Stomach (tissue), 9 donors: ENCODE measurements around the gene RAB3B. TPM values are rescaled to one million over a fixed set of nuclear protein-coding genes. Genes with fewer than 3 reads are reported as not detected.

Experiments
- DNase-seq, 2 donors: peaks; one replicate each; pipeline versions ENCODE4 v3.0.0 to v3.0.0-alpha.2; 2013 to 2019
- H3K27ac ChIP-seq, 5 donors: fragments of 200-600 bp in 4 of 5; sonication (generic) in 4 of 5; one replicate each; pipeline ENCODE4 v1.5.1; 2013 to 2019; ENCODE audit warnings: mild to moderate bottlenecking in 1 of 5, moderate library complexity in 1 of 5
- H3K27me3 ChIP-seq, 3 donors: fragments of 200-600 bp; sonication (generic); one replicate each; pipeline ENCODE4 v1.5.1; 2017 to 2019; ENCODE audit warnings: mixed run types in 1 of 3
- H3K36me3 ChIP-seq, 4 donors: fragments of 200-600 bp; sonication (generic); 1 replicate in 3 of 4; 2 replicates in 1 of 4; pipeline ENCODE4 v1.5.1; 2016 to 2019
- H3K4me1 ChIP-seq, 4 donors: fragments of 200-600 bp; sonication (generic); one replicate each; pipeline ENCODE4 v1.5.1; 2016 to 2019
- H3K4me3 ChIP-seq, 4 donors: fragments of 200-600 bp; sonication (generic) in 3 of 4; one replicate each; pipeline ENCODE4 v1.5.1; 2016 to 2019; ENCODE audit warnings: mild to moderate bottlenecking in 1 of 4
- H3K9me3 ChIP-seq, 4 donors: fragments of 200-600 bp; sonication (generic); one replicate each; pipeline ENCODE4 v1.5.1; 2016 to 2019
- EP300 ChIP-seq: sonication (generic); formaldehyde crosslinking; IDR thresholded peaks from one replicate; pipeline ENCODE4 v1.6.1; 2017; ENCODE audit warnings: antibody characterized with exemption
- POLR2A ChIP-seq, 4 donors: fragments of 450-650 bp; IDR thresholded peaks; one replicate each; pipeline ENCODE4 v1.6.1; 2016; ENCODE audit warnings: antibody characterized with exemption in 4 of 4, control low read depth in 2 of 4, mild to moderate bottlenecking in 1 of 4, moderate library complexity in 1 of 4
- POLR2AphosphoS5 ChIP-seq, 3 donors: sonication (generic); formaldehyde crosslinking; IDR thresholded peaks; one replicate each; pipeline ENCODE4 v1.6.1; 2016; ENCODE audit warnings: antibody characterized with exemption in 3 of 3
- WGBS, 5 donors: extraction: QIAGEN DNeasy Blood & Tissue Kit in 3 of 5; methylation state at CpG; one replicate each; pipeline versions ENCODE4 v1.1.5 to v1.1.7; 2013 to 2018; 5-methylcytosine and 5-hydroxymethylcytosine counted together
- intact Hi-C: fragments of 100-400 bp; cut with DNase I; formaldehyde crosslinking; loops from one replicate; pipeline ENCODE4 v1.15.1; 2023; ENCODE audit warnings: low total_unique reads
- polyA plus RNA-seq, 3 donors: library from polyadenylated mRNA; stranded (reverse); fragments of 200-250 nt; gene quantifications; one replicate each; pipeline ENCODE4 v1.2.3, GENCODE V29; 2013
- total RNA-seq, 5 donors: library from RNA; depleted of rRNA; stranded (reverse); fragments of >200 nt; gene quantifications; one replicate each; pipeline versions ENCODE4 v1.1.0 to v1.2.3, GENCODE V29; 2014 to 2016
- TF ChIP-seq, protein P1 (sequence below), 7 experiments: fragments of 450-650 bp in 4 of 7; fragments of 200-600 bp in 3 of 7; sonication (generic) in 3 of 7; IDR thresholded peaks; one replicate each; pipeline ENCODE4 v1.5.1; 2016 to 2019; ENCODE audit warnings: antibody characterized with exemption in 7 of 7, control low read depth in 2 of 7, mild to moderate bottlenecking in 1 of 7
- donor health status: healthy with polysubstance abuse.
- donor health status: Bipolar disorder and iron deficiency.
- donor health status: healthy.

The RAB3B gene
- total and polyA plus RNA-seq, 8 donors, result under 0.01 to 2.2 (median 0.14) TPM; not detected in 1

DNA sequence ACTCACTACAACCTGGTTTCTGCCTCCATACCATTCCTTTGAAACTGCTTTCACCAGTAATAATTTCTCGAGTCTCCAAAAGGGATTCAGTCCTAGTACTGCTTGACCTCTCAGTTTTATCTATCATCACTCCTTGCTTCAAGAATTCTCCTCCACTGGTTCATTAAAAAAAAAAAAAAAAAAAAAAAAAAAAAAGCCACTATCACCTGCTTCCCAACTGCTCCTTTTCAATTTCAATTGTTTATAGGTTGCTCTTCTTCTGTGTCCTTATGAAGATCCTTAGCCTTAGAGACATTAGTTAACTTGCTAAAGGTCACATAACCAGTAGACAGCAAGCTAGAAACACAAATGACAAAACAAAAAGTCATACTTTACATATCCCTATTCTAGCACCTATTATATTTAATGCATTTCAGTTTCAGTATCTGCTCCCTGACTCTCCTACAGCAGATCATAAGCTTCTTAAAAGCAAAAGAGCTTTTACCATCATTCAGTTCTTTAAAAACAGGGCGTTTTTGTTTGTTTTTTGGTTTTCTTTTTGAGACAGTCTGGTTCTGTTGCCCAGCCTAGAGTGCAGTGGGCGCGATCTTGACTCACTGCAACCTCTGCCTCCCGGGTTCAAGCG lies 119.0 kb downstream of the RAB3B start:
- Histone ChIP-seq H3K27me3 (no peaks in the 10 kb centered on the region), H3K4me3 (no peak overlapping the region), H3K4me1 (peaks cover 10 to 68% (median 42%) of the 10 kb centered on the region in 4 donors), H3K9me3 (no peaks in the 10 kb centered on the region), H3K27ac (no peak overlapping the region), H3K36me3 (peaks cover 0 to 8% (median 5%) of the 10 kb centered on the region in 4 donors)
- TF ChIP-seq EP300 (no peak), POLR2AphosphoS5 (IDR thresholded peaks at IDR 0.05) (no peak), POLR2A (IDR thresholded peaks at IDR 0.05) (no peak)
- TF ChIP-seq, protein P1, sequence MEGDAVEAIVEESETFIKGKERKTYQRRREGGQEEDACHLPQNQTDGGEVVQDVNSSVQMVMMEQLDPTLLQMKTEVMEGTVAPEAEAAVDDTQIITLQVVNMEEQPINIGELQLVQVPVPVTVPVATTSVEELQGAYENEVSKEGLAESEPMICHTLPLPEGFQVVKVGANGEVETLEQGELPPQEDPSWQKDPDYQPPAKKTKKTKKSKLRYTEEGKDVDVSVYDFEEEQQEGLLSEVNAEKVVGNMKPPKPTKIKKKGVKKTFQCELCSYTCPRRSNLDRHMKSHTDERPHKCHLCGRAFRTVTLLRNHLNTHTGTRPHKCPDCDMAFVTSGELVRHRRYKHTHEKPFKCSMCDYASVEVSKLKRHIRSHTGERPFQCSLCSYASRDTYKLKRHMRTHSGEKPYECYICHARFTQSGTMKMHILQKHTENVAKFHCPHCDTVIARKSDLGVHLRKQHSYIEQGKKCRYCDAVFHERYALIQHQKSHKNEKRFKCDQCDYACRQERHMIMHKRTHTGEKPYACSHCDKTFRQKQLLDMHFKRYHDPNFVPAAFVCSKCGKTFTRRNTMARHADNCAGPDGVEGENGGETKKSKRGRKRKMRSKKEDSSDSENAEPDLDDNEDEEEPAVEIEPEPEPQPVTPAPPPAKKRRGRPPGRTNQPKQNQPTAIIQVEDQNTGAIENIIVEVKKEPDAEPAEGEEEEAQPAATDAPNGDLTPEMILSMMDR (IDR thresholded peaks at IDR 0.05), result no peak
- whole genome bisulfite sequencing, 5 donors, result 87 to 96% (median 90%) methylated on average over 6 of the region's 6 CpGs
- DNase-seq, result no peak
- intact Hi-C loops, result no loop called here

DNA sequence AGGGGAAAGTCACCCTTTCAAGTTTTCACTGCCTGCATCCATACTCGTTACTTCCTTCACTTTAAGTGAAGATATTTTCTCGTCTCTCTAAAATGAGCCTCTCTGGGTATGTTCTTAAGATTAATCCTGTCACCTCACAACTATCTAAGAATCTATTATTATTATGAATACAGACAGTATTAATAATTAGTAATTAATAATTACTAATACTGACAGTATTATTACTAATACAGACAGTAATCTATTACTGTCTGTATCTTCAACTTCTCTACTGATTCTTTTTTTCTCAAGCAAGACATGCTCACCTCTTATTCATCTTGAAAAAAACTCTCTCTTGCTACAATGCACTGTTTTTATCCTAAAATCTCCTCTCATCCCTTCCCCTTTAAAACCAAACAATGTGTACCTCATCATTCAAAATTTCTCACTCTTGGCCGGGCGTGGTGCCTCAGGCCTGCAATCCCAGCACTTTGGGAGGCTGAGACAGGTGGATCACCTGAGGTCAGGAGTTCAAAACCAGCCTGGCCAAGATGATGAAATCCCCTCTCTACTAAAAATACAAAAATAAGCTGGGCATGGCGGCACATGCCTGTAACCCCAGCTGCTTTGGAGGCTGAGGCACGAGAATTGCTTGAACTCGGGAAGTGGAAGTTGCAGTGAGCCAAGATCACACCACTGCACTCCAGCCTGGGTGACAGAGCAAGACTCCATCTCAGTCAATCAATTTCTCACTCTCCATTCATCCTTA lies 119.7 kb downstream of the RAB3B start:
- Histone ChIP-seq H3K27ac (no peak overlapping the region), H3K9me3 (no peaks in the 10 kb centered on the region), H3K4me3 (no peak overlapping the region), H3K36me3 (peaks cover 0 to 8% (median 5%) of the 10 kb centered on the region in 4 donors), H3K4me1 (peaks cover 3 to 62% (median 35%) of the 10 kb centered on the region in 4 donors), H3K27me3 (no peaks in the 10 kb centered on the region)
- WGBS, 5 donors, result 92 to 96% (median 93%) methylated on average over 7 of the region's 7 CpGs
- DNase-seq, result no peak
- TF ChIP-seq POLR2A (IDR thresholded peaks at IDR 0.05) (no peak), EP300 (no peak), POLR2AphosphoS5 (IDR thresholded peaks at IDR 0.05) (no peak)
- TF ChIP-seq, protein P1 (IDR thresholded peaks at IDR 0.05), result no peak
- intact Hi-C loops, result no loop called here

GRCh38 chr1:51867479-51868232 lies 122.8 kb downstream of the RAB3B start:
- Histone ChIP-seq H3K27me3 (no peaks in the 10 kb centered on the region), H3K36me3 (peaks cover 0 to 3% (median 0%) of the 10 kb centered on the region in 4 donors), H3K27ac (no peak overlapping the region), H3K4me3 (no peak overlapping the region), H3K4me1 (peaks cover 0 to 32% (median 14%) of the 10 kb centered on the region in 4 donors), H3K9me3 (no peaks in the 10 kb centered on the region)
- intact Hi-C loops, result no loop called here
- 94 to 98% (median 95%) methylated on average over 4 of the region's 4 CpGs for WGBS, 5 donors
- DNase-seq, result no peak
- TF ChIP-seq POLR2A (IDR thresholded peaks at IDR 0.05) (no peak), POLR2AphosphoS5 (IDR thresholded peaks at IDR 0.05) (no peak)

DNA sequence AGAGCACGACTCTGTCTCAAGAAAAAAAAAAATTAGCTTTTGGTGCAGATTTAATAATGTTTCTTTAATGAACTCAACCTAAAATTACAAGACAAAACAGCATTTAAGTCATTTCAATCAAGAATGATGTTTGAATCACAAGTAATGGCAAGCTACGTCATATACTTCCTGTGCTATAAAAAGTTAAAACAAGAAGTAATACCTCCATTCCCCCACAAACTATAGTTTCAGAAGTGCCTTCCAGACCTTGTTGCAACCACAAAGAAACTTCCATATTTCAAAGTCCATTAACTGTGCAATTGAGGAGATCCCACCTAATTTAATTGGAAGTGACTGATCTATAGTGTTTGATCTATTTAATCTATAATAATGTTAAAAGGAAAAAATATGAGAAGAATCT lies 127.1 kb downstream of the RAB3B start:
- no peak overlapping the region for H3K27ac ChIP-seq
- intact Hi-C loops, result no loop called here
- H3K9me3 ChIP-seq, result no peaks in the 10 kb centered on the region
- H3K4me3 ChIP-seq, result no peak overlapping the region
- no peak for DNase-seq
- peaks cover 0 to 15% (median 6%) of the 10 kb centered on the region in 4 donors for H3K4me1 ChIP-seq
- H3K27me3 ChIP-seq, result no peaks in the 10 kb centered on the region
- TF ChIP-seq POLR2AphosphoS5 (IDR thresholded peaks at IDR 0.05) (no peak), POLR2A (IDR thresholded peaks at IDR 0.05) (no peak), EP300 (no peak)
- TF ChIP-seq, protein P1 (IDR thresholded peaks at IDR 0.05), result no peak
- 89 to 90% (median 90%) methylated on average over 2 of the region's 2 CpGs for WGBS, 5 donors
- H3K36me3 ChIP-seq, result peaks cover 0 to 3% (median 0%) of the 10 kb centered on the region in 4 donors
